Panc1 (cell line): Measurements from ENCODE around the gene FILIP1. TPM values are rescaled to one million over a fixed set of nuclear protein-coding genes. Genes with fewer than 3 reads are reported as not detected.

Experiments
- ATAC-seq: fragments of 200-7000 bp; cut with Tn5 transposase; 2 replicates; pipeline ENCODE4 v1.9.1; 2020; ENCODE audit warnings: mild to moderate bottlenecking, moderate library complexity
- BruUV-seq: library from RNA; stranded (reverse); fragments of 400-500 nt; replicated peaks from 2 replicates; lab custom pipeline; 2021; lab: Mats Ljungman, UMichigan
- CTCF ChIA-PET: fragments of 300-600 bp; sonication (Branson Sonifier 250); formaldehyde crosslinking; loops from one replicate; lab custom pipeline; 2022; ENCODE audit warnings: antibody characterized with exemption; lab: Charles Lee
- POLR2A ChIA-PET: fragments of 300-600 bp; sonication (Branson Sonifier 250); formaldehyde crosslinking; loops from one replicate; lab custom pipeline; 2022; ENCODE audit warnings: antibody characterized with exemption; lab: Charles Lee
- DNase-seq: peaks from one replicate; pipeline ENCODE4 v3.0.0-alpha.2; 2010; ENCODE audit warnings: low read depth, low spot score
- H3K27ac ChIP-seq: 2 replicates; pipeline ENCODE4 v1.5.1; 2011; ENCODE audit warnings: mild to moderate bottlenecking, low read length, inconsistent platforms
- H3K27me3 ChIP-seq: fragments of 200-500 bp; sonication (Bioruptor generic); 2 replicates; pipeline ENCODE4 v1.6.0; 2014; ENCODE audit warnings: low read length, inconsistent platforms; ENCODE audit not compliant: control insufficient read depth, insufficient read depth
- H3K36me3 ChIP-seq: fragments of 200-500 bp; sonication (Bioruptor generic); 2 replicates; pipeline ENCODE4 v1.5.1; 2014; ENCODE audit warnings: inconsistent platforms, mild to moderate bottlenecking, low read length, moderate library complexity; ENCODE audit not compliant: control insufficient read depth, insufficient read depth
- H3K4me1 ChIP-seq: 2 replicates; pipeline ENCODE4 v1.5.1; 2011; ENCODE audit warnings: inconsistent platforms, mild to moderate bottlenecking, low read length, moderate library complexity; ENCODE audit not compliant: control insufficient read depth, insufficient read depth
- H3K4me3 ChIP-seq, 2 experiments: 2 replicates each; pipeline ENCODE4 v1.5.1; 2011 to 2012; ENCODE audit warnings: low read depth in 2 of 2, low read length in 2 of 2, mild to moderate bottlenecking in 2 of 2, inconsistent platforms in 1 of 2, moderate library complexity in 1 of 2
- H3K9me3 ChIP-seq: fragments of 200-500 bp; sonication (Bioruptor generic); 2 replicates; pipeline ENCODE4 v1.5.1; 2014; ENCODE audit warnings: low read depth, mild to moderate bottlenecking, inconsistent platforms, low read length, moderate library complexity; ENCODE audit not compliant: control insufficient read depth, insufficient read depth
- POLR2AphosphoS5 ChIP-seq: IDR thresholded peaks from 2 replicates; pipeline ENCODE4 v1.6.1; 2012; ENCODE audit warnings: mild to moderate bottlenecking, low read depth, low read length, moderate library complexity
- SIN3A ChIP-seq: IDR thresholded peaks from 2 replicates; pipeline ENCODE4 v1.6.1; 2012; ENCODE audit warnings: low read depth, mild to moderate bottlenecking, low read length, moderate library complexity, borderline replicate concordance; ENCODE audit not compliant: insufficient read depth
- TCF7L2 ChIP-seq: IDR thresholded peaks from 2 replicates; pipeline ENCODE4 v1.6.1; 2011; ENCODE audit warnings: mild to moderate bottlenecking, low read depth, low read length, inconsistent platforms
- in situ Hi-C: cut with HindIII; loops from 2 replicates; pipeline ENCODE4 v1.10.0; 2016; ENCODE audit warnings: low sequenced_read_pairs, low pct_unique_long_range_greater_than_20kb
- intact Hi-C: fragments of 100-400 bp; cut with micrococcal nuclease; formaldehyde crosslinking; loops from one replicate; pipeline ENCODE4 v1.10.0; 2022; ENCODE audit not compliant: unreplicated experiment
- total RNA-seq: library from RNA; stranded (reverse); gene quantifications from one replicate; pipeline ENCODE4 v1.2.1, GENCODE V29; 2021; ENCODE audit not compliant: unreplicated experiment
- TF ChIP-seq, protein P1 (sequence below), 2 experiments: IDR thresholded peaks; 2 replicates each; pipeline ENCODE4 v1.6.1; 2011 to 2012; ENCODE audit warnings: low read depth in 2 of 2, control low read depth in 1 of 2, low read length in 1 of 2, mild to moderate bottlenecking in 1 of 2, moderate library complexity in 1 of 2; ENCODE audit not compliant: insufficient read depth in 1 of 2
- TF ChIP-seq, protein P2 (sequence below): fragments of 450-650 bp; IDR thresholded peaks from 2 replicates; pipeline ENCODE4 v1.5.1; 2017; ENCODE audit warnings: mild to moderate bottlenecking

Gene FILIP1
- total RNA-seq, 1 experiment from 2014 or later: 0.26 TPM

- TF ChIP-seq, protein P1, sequence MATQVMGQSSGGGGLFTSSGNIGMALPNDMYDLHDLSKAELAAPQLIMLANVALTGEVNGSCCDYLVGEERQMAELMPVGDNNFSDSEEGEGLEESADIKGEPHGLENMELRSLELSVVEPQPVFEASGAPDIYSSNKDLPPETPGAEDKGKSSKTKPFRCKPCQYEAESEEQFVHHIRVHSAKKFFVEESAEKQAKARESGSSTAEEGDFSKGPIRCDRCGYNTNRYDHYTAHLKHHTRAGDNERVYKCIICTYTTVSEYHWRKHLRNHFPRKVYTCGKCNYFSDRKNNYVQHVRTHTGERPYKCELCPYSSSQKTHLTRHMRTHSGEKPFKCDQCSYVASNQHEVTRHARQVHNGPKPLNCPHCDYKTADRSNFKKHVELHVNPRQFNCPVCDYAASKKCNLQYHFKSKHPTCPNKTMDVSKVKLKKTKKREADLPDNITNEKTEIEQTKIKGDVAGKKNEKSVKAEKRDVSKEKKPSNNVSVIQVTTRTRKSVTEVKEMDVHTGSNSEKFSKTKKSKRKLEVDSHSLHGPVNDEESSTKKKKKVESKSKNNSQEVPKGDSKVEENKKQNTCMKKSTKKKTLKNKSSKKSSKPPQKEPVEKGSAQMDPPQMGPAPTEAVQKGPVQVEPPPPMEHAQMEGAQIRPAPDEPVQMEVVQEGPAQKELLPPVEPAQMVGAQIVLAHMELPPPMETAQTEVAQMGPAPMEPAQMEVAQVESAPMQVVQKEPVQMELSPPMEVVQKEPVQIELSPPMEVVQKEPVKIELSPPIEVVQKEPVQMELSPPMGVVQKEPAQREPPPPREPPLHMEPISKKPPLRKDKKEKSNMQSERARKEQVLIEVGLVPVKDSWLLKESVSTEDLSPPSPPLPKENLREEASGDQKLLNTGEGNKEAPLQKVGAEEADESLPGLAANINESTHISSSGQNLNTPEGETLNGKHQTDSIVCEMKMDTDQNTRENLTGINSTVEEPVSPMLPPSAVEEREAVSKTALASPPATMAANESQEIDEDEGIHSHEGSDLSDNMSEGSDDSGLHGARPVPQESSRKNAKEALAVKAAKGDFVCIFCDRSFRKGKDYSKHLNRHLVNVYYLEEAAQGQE (IDR thresholded peaks at IDR 0.05; ENCODE audit: insufficient read depth in 1 of 2, low read depth in 2 of 2, low read length in 1 of 2): no peak
- TF ChIP-seq, protein P2, sequence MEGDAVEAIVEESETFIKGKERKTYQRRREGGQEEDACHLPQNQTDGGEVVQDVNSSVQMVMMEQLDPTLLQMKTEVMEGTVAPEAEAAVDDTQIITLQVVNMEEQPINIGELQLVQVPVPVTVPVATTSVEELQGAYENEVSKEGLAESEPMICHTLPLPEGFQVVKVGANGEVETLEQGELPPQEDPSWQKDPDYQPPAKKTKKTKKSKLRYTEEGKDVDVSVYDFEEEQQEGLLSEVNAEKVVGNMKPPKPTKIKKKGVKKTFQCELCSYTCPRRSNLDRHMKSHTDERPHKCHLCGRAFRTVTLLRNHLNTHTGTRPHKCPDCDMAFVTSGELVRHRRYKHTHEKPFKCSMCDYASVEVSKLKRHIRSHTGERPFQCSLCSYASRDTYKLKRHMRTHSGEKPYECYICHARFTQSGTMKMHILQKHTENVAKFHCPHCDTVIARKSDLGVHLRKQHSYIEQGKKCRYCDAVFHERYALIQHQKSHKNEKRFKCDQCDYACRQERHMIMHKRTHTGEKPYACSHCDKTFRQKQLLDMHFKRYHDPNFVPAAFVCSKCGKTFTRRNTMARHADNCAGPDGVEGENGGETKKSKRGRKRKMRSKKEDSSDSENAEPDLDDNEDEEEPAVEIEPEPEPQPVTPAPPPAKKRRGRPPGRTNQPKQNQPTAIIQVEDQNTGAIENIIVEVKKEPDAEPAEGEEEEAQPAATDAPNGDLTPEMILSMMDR: no peak
- TF ChIP-seq POLR2AphosphoS5 (no peak), TCF7L2 (no peak), SIN3A (no peak)
Measured at GRCh38 chr6:75424618-75425548, 68.7 kb downstream of the FILIP1 start.

GRCh38 chr6:75423386-75423785 lies 70.2 kb downstream of the FILIP1 start:
- H3K27ac ChIP-seq: no peak overlapping the region
- H3K4me1 ChIP-seq: no peaks in the 10 kb centered on the region
- H3K9me3 ChIP-seq: no peaks in the 10 kb centered on the region
- H3K4me3 ChIP-seq: no peak overlapping the region
- intact Hi-C loops: no loop called here
- DNase-seq (no peak), ATAC-seq (no peak)
- no peaks in the 10 kb centered on the region for H3K27me3 ChIP-seq
- in situ Hi-C loops: no loop called here
- no peaks in the 10 kb centered on the region for H3K36me3 ChIP-seq
- no TSS peak for BruUV-seq
- CTCF ChIA-PET: no interaction called here
- TF ChIP-seq SIN3A (no peak), TCF7L2 (no peak), POLR2AphosphoS5 (no peak)
- TF ChIP-seq, protein P1 (IDR thresholded peaks at IDR 0.05; ENCODE audit: insufficient read depth in 1 of 2, low read depth in 2 of 2, low read length in 1 of 2): no peak
- TF ChIP-seq, protein P2: no peak
- POLR2A ChIA-PET: no interaction called here

More at GRCh38 chr6:75424618-75425548, 68.7 kb downstream of the FILIP1 start:
- no peaks in the 10 kb centered on the region for H3K4me1 ChIP-seq
- in situ Hi-C loops (no loop called here), intact Hi-C loops (no loop called here)
- BruUV-seq: no TSS peak
- DNase-seq (no peak), ATAC-seq (no peak)
- POLR2A ChIA-PET: no interaction called here
- H3K27me3 ChIP-seq: no peaks in the 10 kb centered on the region
- H3K27ac ChIP-seq: no peak overlapping the region
- H3K36me3 ChIP-seq: no peaks in the 10 kb centered on the region
- no peaks in the 10 kb centered on the region for H3K9me3 ChIP-seq
- no peak overlapping the region for H3K4me3 ChIP-seq
- CTCF ChIA-PET: no interaction called here
